ENCODE results near the gene TRPM4.

Gene TRPM4

DNA sequence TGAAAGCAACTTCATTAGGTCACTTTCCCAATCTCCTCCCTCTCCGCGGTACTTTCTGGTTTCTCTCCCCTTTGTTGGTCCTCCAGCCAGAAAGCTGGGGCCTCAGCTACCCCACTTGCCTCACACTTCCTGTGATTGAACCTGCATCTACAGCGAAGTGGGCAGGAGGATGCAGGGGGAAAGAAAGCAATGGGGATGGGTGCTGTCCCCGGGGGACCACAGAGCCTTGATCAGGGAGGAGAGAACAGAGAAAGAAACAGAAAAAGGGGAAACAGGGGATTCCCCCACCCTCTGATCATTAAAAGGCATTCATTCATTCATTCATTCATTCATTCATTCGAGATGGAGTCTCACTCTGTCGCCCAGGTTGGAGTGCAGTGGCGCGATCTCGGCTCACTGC is 74.2 kb downstream of the TRPM4 start:
- DNase-seq (ENCODE audit: low read depth in 2 of 2) = no peak

- DNase-seq (ENCODE audit: low read depth in 2 of 2) = no peak
These were observed 75.6 kb downstream of the TRPM4 start for GRCh38 chr19:49233163-49233562.

DNA sequence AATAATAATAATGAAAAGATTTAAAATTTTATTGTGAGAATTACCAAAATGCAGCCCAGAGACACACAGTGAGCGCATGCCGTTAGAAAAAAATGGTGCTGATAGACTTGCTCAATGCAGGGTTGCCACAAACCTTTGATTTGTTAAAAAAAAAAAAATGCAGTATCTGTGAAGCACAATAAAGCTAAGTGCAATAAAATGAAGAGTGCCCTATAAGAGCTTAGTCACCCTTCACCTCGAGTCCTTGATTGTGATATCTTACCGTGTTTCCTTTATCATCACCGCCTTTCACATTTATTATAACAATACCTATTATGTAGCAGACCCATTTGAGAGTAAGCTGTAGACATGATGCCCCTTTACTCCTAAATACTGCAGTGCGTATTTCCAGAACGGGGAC is 84.2 kb downstream of the TRPM4 start:
- no peak for DNase-seq (ENCODE audit: low read depth in 2 of 2)

DNA sequence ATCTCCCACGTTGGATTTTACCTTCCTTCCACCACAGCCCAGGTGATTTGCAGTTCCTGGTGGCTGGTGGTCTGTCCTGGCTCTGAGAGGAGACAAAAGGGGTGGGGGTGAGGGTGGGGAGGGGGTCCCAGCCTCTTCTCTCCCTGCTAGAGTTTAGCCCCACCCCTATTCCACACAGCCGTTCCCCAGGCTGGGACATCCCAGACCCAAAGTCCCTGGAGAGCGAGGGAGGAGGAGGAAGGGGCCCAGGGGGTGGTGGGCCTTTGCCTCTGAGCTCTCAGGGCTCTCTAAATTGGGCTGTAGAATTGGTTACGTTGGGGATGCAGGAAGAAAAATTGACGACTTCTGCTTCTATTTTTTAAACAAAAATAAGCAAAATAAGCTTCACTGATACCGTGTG is 85.5 kb downstream of the TRPM4 start:
- no peak for DNase-seq (ENCODE audit: low read depth in 2 of 2)

GRCh38 chr19:49243726-49244125 is 86.1 kb downstream of the TRPM4 start:
- DNase-seq (ENCODE audit: low read depth in 2 of 2) = no peak

DNA sequence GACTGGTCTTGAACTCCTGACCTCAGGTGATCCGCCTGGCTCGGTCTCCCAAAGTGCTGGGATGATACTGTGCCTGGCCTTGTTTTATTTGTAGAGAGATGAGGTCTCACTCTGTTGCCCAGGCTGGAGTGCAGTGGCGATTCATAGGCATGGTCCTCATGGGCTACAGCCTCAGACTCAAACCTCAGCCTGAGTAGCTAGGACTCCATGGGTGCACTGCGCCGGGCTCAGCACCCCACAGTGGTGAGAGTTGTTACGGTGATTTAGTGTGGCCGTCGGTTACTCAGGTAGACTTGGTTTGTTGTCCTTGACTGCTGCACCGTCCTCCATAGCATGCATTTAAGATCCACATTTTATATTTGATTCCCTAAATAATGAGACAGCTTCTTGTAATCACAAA is 86.7 kb downstream of the TRPM4 start:
- no peak for DNase-seq (ENCODE audit: low read depth in 2 of 2)

GRCh38 chr19:49247676-49248075 is 90.1 kb downstream of the TRPM4 start:
- no peak for DNase-seq (ENCODE audit: low read depth in 2 of 2)

DNA sequence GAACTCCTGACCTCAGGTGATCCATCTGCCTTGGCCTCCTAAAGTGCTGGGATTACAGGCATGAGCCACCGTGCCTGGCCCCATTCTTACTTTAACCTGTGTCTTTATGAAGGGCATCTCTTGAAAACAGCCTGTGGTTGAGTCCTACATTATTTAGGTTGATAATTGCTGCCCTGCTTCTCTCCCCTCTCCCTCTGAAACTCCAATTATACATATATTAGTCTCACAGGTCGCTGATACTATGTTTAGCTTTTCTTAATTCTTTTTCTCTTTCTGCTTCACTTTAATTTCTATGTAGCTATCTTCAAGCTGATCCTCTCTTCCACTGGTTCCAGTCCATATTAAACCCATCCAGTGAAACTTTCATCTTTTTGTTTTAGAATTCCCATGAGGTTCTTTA is 92.3 kb downstream of the TRPM4 start:
- no peak for DNase-seq (ENCODE audit: low read depth in 2 of 2)

DNA sequence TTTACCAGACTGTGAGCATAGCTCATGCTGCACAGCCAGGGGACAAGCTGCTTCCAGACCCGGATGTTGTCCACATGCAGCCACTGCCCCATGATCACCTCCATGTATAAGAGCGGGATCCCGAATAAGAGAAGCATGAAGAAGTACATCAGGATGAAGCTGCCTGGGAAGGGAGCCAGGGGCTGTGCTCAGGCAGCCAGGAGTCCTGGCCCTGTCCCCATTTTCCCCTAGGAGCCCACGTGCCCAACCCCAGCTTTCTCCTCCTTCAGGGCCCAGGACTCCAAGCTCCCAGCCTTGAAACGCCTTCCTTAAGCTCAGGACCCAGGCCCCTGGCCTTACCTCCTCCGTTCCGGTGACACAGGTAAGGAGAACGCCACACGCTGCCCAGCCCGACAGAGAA is 98.1 kb downstream of the TRPM4 start:
- no peak for DNase-seq (ENCODE audit: low read depth in 2 of 2)

GRCh38 chr19:49256691-49257090 is 99.1 kb downstream of the TRPM4 start:
- DNase-seq (ENCODE audit: low read depth in 2 of 2) = no peak

All from stimulated activated CD8-positive, alpha-beta memory T cell treated with anti-CD3 and anti-CD28 coated beads, Interleukin-15, amount 100 ng/mL, for 4 hours (primary cell).